ENCODE results near the gene PPIP5K2.

GRCh38 chr5:103245761-103246160 lies 125.7 kb downstream of the PPIP5K2 start:
- no peak for TF ChIP-seq POLR2A (IDR thresholded peaks at IDR 0.05; ENCODE audit: low read depth, low read length)
- no peak for TF ChIP-seq CTCF (IDR thresholded peaks at IDR 0.05; ENCODE audit: extremely low read depth in 1 of 2, insufficient read depth in 1 of 2, low read depth in 1 of 2, low read length in 2 of 2)
- no peak for TF ChIP-seq POLR2AphosphoS5 (IDR thresholded peaks at IDR 0.05; ENCODE audit: insufficient read depth, low read depth, low read length)
- no peak for TF ChIP-seq EZH2 (IDR thresholded peaks at IDR 0.05; ENCODE audit: borderline replicate concordance, low read depth, low read length, severe bottlenecking)
- no peak for TF ChIP-seq GATA2 (IDR thresholded peaks at IDR 0.05; ENCODE audit: insufficient read depth, insufficient read length, low read depth, low read length)
- TF ChIP-seq FOS (IDR thresholded peaks at IDR 0.05; ENCODE audit: borderline replicate concordance, insufficient read depth, low read length): no peak
- no peak for TF ChIP-seq MAX (IDR thresholded peaks at IDR 0.05; ENCODE audit: insufficient read depth, insufficient read length)
- TF ChIP-seq MYC (IDR thresholded peaks at IDR 0.05; ENCODE audit: low read depth, low read length): no peak
- no peak for TF ChIP-seq JUN (IDR thresholded peaks at IDR 0.05; ENCODE audit: borderline replicate concordance, insufficient read depth, insufficient read length, low read depth)
